HG03045 (cell line): Measurements from ENCODE around the gene NBPF3.

ENCODE experiments used
- ATAC-seq: cut with Tn5 transposase; IDR thresholded peaks from one replicate; pipeline ENCODE4 v1.9.1; 2021; ENCODE audit warnings: mild to moderate bottlenecking, moderate library complexity; ENCODE audit not compliant: unreplicated experiment

Gene NBPF3

GRCh38 chr1:21490774-21491487 is 51.0 kb downstream of the NBPF3 start:
- no peak for ATAC-seq

- ATAC-seq: no peak
These were observed 51.8 kb downstream of the NBPF3 start for GRCh38 chr1:21491488-21492355.

DNA sequence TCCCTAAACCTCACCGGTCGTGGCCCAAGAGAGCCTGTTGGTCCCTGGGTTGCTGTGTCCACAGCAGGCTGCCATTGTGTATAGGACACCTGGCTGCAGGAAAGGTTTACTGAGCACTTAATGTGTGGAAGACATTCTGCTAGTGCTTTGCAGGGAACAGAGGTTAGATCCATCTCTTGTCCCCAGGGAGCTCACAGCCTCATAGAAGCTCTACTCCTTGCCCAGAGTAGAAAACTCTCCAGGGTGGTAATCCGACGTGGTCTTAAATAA is 52.4 kb downstream of the NBPF3 start:
- no peak for ATAC-seq

GRCh38 chr1:21494196-21494595 is 54.3 kb downstream of the NBPF3 start:
- ATAC-seq: no peak

DNA sequence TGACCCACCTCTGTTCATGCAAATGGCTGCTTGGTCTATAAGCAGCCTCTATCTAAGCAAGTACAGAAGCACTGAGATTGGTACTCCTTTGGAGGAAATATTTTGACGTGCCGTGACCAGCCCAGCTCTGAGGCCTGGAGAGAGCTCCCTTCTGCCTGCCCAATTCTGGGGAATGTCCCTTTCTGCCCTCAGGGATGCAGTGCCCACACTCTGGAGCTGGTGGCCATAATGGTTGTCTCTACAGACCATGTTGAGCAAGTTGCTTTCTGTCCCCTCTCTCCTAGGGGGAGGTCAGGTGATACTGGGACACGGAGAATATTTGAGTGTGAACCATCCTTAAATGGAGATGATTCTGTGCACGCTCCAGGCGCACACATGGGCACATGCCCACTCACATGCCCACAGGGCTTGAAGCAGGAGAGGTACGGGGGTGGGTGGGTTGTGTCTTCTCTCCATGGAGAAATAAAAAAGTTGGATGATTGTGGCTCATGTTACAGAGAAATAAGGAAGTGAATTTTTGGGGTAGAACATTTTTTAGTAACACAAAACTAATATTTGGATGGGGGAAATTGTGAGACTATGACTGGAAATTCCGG is 55.4 kb downstream of the NBPF3 start:
- no peak for ATAC-seq

GRCh38 chr1:21496063-21496462 is 56.1 kb downstream of the NBPF3 start:
- no peak for ATAC-seq

- ATAC-seq: no peak
These were observed 56.9 kb downstream of the NBPF3 start for GRCh38 chr1:21496886-21497285.

DNA sequence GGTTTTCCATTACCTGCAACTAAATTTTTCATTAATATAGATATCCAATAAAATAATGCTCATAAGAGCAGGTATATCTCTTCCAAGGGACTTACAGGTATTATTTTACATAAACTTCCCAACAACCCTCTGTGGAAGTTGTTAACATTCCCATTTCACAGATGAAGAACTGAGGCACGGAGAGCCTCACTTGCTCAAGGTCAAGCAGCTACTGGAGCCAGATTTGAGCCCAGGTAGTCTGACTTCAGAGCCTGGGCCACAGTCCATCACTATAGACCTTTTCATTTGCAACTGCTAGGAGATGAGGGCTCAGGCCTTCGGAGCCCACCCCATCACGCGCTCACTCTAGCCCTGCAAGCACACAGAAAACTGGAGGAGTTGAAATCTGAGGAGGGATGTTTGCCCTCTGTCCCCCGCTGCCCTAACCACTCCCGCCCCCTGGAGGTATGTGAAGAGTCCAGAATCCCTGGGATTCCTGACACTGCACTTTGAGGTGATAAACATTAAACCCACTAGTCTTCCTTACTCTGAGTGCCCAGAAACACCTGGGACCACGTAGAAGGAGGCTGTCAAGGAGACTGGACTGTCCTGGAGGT is 57.6 kb downstream of the NBPF3 start:
- no peak for ATAC-seq

DNA sequence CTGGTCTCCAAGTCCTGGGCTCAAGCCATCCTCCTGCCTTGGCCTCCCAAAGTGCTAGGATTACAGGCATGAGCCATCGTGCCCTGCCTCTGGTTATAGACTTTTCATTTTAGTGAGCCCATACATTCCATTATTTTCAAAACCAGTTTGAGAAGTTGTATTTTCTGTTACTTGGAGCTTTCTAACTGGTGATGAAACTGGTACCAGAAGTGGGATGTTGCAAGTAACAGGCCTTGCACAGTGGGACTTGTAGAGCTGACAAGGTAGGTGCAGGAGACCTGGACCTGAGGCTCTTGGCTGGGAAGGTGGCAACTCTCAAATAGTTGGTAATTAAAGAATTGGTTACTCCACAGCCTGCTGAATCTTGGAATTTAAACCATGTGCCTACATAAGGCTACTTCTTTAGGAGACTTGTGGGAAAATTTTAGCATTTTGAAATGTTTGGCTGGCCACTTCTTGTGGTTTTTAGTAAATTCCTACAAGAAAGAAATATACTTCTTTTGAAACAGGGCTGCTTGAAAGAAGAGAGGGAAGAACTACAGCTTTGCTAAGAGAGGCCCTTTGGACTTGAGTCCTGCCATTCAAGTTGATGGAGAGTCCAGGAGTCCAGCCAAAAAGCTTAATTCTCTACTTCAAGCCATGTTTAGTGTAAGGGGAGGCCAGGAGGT is 59.5 kb downstream of the NBPF3 start:
- no peak for ATAC-seq

DNA sequence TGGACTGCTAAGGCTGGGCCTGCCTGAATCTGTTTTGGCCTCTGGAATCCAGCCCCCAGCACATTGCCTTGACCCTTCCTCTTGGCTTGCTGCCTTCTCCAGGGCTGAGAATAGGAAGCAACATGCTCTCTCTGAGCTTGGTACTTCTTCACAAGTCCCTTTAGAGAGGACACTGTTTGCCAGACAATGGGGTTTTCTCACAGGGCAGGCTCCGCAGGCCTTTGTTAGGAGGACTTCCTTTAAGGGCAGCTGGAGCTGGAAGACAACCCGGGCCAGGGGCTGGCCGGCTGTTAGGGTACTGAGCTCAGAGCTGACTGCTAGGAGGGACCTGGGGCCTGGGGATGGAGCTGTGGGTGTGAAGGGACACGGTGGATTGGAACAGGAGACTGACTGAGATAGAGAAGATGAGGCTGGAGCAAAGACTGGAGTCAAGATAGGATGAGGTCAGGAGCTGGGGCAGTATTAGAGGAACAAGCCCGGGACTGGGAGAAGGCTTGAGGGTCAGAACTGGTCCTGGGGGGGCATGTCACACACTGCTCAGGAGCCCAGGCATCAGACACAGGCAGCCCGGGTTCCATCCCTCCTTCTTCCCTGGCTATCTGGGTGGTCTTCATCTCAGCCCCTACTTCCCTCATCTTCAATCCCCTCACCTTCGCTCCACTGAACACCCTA is 63.9 kb downstream of the NBPF3 start:
- no peak for ATAC-seq

DNA sequence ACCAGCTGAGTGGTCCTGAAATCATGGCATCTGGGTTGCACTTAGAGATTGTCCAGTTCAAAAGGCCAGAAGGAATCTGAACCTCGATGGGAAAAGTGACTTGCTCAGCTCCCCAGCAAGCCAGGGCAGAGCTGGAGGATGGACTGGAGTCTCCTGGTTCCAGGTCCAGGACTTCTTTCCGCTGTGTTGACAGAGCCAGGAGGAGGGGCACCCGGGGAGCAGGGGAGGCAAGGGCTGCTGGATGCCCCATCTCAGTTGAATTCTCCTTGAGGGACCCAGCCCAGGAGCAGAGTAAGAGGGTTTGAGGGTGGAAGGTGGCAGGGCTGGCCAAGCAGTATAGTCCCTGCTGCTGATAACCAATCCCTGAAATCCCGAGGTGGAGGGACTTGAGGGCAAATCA is 66.9 kb downstream of the NBPF3 start:
- no peak for ATAC-seq

GRCh38 chr1:21507511-21508270 is 67.8 kb downstream of the NBPF3 start:
- no peak for ATAC-seq

GRCh38 chr1:21508580-21509350 is 68.8 kb downstream of the NBPF3 start:
- no peak for ATAC-seq

DNA sequence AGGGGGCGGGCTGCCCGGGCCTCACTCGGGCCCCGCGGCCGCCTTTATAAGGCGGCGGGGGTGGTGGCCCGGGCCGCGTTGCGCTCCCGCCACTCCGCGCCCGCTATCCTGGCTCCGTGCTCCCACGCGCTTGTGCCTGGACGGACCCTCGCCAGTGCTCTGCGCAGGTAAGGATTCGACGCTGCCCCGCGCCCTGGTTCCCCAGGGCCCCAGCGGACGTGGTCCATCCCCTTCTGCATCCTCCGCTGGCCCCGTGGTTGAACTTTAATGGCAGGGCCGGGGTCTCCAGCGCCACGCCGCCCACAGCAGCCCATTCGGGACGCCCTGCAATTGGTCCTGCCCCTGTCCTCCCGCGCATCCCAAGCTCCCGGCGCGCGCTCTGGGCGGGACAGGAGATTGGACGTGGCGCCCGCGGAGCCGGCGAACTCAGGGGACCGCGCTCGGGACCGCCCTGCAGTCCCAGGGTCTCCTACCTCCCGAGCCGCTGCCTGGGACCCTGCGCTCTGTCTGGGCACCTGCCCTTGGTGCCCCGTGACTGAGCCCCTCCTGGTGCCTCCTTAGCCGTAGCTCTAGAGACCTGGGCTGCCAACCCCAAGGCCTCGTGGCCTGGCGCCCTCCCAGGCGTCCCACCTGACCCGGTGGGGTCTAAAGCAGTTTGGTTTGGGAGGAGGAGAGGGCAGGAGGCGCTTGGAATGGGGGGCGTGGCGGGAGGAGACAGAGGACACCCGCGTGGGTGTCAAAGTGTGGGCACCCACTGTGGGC is 69.6 kb downstream of the NBPF3 start, which contains the start of gene ALPL:
TSS of gene ALPL (plus strand) at position 73 of the 762 bp plus-strand sequence. CDS start 44,659 bp downstream, outside the sequence.
- ATAC-seq: no peak

DNA sequence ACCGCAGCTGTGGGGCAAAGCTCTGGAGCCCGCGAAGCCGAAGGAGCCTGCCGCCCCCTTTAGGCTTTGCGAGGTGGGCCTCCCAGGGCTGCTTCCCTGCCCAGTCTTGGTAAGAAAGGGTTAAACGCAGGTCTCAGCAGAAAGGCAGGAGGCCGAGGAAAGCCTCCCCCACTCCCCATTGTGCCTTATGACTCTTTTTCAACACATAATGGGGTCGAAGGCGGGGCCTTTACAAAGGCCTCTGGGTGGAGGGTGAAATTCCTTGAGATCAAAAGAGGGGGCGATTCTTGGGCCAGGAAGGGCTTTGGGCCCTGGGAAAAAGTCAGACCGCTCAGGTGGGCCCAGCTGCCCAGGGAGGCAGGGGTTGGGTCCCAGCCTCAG is 70.2 kb downstream of the NBPF3 start:
- no peak for ATAC-seq

GRCh38 chr1:21510885-21511578 is 71.1 kb downstream of the NBPF3 start:
- no peak for ATAC-seq

DNA sequence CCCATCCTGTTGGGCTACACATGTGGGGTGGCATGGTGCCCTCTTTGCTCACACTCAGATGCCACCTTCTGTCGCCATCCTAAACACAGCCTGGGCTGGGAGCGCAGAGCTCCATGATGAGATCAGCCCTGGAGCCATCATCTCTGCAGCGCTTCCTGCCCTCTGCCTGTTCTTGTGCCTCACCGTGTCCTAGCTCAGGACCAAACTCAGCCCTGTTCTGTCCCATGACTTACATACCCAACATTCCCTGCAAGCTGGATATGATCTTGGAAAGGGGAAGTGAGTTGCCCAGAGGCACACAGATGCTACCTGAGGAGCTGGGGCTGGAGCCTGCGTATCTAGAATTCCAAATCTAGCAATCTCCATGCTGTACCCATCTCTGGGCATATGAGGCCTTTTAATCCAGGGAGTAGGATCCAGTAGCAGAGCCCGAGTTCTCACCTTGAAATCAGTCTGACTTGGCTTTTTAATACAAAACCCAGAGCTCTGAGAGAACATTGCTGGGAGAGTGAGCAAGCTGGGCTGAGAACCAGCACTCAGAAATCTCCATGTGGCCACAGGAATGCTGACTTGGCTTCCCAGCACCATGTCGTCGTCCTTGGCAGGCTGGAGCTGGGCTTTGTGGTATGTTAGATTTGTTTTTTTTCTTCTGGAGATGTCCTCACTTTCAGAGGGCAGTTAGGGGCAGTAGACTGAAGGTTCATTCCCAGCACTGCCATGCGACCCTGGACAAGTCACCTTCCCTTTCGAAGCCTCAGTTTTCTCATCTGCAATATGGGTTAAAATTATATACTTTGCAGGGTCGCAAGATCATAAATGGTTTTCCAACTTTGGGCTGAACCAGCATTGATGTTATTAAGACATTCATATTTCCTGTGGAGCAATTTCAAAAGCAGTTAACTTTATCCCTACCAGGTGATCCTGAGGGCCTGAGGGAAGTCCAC is 71.9 kb downstream of the NBPF3 start:
- ATAC-seq: no peak
